GM12875 (cell line): ENCODE data around the gene ITGA11.

Experiments
- H3K4me3 ChIP-seq: one replicate; pipeline ENCODE4 v1.5.1; 2011; ENCODE audit warnings: low read depth, low read length, control low read depth
- TF ChIP-seq, protein P1 (sequence below): IDR thresholded peaks from 2 replicates; pipeline ENCODE4 v1.5.1; 2011; ENCODE audit warnings: low read depth, mild to moderate bottlenecking, control low read depth, inconsistent platforms, low read length, moderate library complexity, borderline replicate concordance; ENCODE audit not compliant: insufficient read depth

ITGA11 gene

DNA sequence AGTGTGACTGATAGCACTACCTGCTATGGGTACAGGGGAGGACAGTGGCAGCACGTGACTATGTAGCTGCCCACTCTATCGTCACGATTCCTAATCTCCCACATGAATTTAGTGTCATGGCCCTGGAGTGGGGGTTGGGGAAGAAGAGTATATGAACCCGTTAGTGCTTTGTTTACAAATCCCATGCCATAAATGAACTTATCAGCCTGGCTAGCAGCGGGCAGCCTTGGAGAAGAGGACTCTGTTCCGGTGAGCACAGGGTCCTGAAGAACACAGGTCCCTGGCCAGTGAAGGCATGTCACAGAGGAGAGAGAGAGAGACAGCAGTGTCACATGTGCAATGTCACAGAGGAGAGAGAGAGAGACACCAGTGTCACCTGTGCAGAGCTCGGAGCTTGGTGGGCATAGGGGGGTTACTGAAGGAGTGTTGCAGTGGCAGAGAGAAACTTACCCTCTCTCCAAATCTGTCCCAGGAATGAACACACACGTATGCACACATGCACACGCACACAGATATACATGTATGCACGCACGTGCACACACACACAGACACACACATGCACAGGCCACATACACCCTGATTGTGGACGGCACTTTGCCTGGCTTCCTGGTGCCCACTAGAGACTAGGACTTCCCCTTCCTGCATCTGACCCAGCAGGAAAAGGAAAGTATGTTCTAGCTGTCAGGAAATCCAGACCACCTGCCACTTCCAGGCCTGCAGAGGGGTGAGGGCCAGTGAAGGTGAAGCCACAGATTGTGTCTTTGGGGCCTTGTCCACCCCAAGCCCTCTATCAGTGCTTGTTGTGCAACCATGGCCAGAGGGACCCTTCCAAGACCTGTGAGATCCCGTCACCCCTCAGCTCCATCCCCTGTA is 26.3 kb downstream of the ITGA11 start:
- no peak overlapping the region for H3K4me3 ChIP-seq
- TF ChIP-seq, protein P1, sequence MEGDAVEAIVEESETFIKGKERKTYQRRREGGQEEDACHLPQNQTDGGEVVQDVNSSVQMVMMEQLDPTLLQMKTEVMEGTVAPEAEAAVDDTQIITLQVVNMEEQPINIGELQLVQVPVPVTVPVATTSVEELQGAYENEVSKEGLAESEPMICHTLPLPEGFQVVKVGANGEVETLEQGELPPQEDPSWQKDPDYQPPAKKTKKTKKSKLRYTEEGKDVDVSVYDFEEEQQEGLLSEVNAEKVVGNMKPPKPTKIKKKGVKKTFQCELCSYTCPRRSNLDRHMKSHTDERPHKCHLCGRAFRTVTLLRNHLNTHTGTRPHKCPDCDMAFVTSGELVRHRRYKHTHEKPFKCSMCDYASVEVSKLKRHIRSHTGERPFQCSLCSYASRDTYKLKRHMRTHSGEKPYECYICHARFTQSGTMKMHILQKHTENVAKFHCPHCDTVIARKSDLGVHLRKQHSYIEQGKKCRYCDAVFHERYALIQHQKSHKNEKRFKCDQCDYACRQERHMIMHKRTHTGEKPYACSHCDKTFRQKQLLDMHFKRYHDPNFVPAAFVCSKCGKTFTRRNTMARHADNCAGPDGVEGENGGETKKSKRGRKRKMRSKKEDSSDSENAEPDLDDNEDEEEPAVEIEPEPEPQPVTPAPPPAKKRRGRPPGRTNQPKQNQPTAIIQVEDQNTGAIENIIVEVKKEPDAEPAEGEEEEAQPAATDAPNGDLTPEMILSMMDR: no peak

DNA sequence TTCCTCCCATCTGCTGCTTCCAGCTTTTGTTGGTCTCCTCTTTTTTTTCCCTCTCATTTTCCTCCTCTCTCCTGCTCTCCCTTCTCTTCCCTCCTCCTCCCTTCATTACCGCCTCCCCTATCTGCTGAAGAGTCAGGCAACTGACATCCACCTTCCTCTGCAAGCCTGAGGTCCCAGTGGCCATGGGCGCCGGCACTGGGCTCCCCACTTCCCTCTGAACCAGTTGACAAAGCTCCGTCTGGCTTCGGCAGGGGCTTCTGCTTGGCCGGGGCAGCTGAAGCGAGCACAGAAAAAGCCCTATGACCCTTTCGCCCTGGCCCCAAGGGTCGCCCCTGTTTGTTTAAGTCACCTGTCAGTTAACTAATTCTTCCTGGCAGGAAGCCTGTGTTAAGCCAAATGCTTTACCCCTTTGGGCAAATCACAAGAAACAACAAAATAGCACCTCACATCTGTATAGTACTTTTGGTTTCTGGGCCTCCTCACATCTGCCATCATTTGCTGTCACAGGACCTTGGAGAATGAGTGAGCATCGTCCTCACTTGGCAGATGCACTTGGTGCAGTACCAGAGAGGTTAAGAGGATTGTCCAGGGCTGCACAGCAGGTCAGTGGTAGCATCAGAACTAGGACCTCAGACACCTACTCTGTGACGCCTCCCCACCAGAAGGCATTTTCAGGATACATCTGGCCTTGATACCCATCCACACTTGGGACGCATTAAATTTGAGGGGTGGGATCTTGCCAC is 27.7 kb downstream of the ITGA11 start:
- TF ChIP-seq, protein P1: no peak
- no peak overlapping the region for H3K4me3 ChIP-seq

DNA sequence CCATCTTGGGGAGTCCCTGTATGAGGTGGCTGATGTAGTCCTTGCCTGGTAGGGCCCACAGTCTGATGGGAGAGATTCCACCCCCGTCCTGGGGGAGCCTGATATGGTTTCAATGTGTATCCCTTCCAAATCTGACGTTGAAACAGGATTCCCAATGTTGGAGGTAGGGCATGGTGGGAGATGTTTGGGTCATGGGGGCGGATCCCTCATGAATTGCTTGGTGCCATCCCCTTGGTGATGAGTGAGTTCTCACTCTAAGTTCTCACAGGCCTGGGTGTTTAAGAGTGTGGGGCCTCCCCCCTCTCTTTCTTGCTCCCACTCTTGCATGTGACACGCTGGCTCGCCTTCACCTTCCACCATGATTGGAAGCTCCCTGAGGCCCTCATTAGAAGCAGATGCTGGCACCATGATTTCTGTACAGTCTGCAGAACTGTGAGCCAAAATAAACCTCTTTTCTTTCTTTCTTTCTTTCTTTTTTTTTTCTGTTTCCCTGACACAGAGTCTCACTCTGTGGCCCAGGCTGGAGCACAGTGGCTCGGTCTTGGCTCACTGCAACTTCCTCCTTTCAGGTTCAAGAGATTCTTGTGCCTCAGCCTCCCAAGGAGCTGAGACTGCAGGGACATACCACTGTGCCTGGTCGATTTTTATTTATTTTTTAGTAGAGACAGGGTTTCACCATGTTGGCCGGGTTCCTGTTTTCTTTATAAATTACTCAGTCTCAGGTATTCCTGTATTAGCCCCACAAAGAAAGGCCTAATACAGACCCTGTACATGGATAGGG is 28.6 kb downstream of the ITGA11 start:
- TF ChIP-seq, protein P1: no peak
- no peak overlapping the region for H3K4me3 ChIP-seq

DNA sequence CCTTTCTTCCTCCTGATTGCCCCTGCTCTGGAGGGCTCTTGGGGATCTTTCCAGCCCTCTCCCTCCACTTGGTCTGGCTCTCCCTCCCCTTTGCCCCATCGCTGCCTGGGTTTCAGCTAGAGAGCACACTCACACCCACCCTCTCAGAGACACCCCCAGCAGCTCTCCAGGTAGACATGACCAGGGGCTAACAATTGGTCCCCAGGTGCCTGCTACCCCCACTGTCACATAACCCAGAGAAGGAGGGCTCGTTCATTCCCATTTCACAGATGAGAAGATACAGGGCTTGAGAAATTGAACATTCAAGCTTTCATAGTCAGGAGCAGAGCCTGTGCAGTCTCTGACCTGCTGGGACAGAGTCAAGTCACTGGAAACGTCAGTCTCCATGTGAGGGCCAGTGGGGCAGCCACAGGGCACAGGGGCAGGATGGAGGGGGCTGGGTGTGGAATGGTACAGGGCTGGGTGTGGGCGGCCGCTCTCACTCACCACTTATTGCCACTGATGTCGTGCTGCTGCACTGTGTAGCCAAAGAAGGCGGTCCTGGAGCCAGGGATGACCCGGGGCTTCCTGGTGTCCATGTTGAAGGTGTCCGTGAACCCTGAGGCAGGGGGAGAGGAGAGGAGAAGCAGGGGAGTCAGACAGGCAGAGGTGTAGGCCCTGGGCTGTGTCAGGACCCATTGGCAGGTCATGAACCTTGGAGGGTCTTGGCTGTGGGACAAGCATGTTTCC is 29.4 kb downstream of the ITGA11 start:
- TF ChIP-seq, protein P1: no peak
- H3K4me3 ChIP-seq: no peak overlapping the region

DNA sequence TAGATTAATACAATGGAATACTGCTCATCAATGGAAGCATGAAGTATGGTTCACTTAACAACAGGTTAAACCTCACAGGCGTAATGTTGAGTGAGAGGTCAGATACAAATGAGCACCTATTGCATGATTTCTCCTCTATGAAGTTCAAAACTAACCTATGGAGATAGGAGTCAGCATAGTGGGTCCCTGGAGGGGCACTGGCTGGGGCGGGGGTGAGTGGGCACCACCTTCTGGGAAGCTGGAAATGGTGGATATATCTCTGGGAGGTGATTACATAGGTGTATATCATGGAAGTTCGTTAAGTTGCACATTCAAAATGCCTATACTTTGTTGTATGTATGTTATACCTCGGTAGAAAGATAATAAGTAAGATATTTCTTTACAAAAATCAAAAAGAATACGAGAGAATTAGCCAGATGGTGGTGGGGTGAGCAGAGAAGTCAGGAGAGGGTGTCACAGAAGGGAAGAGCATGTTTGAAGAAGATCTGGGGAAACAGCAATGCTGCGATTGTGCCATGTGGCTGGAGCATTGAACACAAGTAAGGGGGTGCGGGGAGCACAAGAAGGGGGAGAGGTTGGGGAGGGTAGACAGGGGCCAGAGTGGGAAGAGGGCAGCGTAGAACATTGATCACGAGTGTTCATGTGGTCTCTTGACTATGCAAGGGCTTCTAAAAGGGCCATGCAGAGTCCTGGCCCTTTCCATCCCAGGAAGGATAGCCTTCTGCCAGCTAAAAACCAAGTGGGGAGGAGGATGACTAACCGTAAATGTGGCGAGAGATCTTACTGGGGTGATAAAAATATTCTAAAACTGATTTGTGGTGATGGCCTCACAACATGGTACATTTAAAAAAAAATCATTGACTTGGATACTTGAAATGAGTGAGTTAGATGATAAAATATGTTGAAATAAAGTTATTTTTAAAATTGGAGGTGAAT is 30.2 kb downstream of the ITGA11 start:
- H3K4me3 ChIP-seq: no peak overlapping the region
- TF ChIP-seq, protein P1: no peak

DNA sequence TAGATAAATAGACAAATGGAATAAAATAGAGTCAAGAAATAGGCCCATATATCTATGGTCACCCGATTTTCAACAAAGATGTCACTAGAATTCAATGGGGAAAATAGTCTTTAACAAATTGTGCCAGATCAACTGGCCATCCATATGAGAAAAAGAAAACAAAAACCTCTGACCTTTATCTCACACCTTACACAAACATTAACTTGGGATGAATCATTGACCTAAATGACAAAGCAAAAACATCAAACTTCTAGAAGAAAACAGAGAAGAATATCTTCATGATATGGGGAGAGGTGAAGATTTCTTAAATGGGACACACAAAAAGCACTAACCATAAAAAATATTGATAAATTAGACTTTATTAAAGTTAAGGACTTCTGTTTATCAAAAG is 31.9 kb downstream of the ITGA11 start:
- H3K4me3 ChIP-seq: no peak overlapping the region
- TF ChIP-seq, protein P1: no peak
